GM12801 (cell line): ENCODE results near the gene TMEM179.

Source experiments
- CTCF ChIP-seq: IDR thresholded peaks from one replicate; pipeline ENCODE4 v1.5.1; 2011; ENCODE audit warnings: control low read depth; ENCODE audit not compliant: insufficient read length; ENCODE audit errors: extremely low read depth

Gene TMEM179

GRCh38 chr14:104604458-104605449 is at the start of gene TMEM179:
Gene TMEM179, minus strand, starts transcription at chr14:104604772. Its CDS starts 31 bp downstream, at chr14:104604741.
- TF ChIP-seq CTCF, result no peak

GRCh38 chr14:104654119-104654518 is 49.5 kb upstream of the TMEM179 start:
- no peak for TF ChIP-seq CTCF

- TF ChIP-seq CTCF, result no peak
These were observed 47.8 kb upstream of the TMEM179 start for GRCh38 chr14:104652386-104652785.

- TF ChIP-seq CTCF, result no peak
These were observed 47.3 kb upstream of the TMEM179 start for GRCh38 chr14:104651876-104652260.

GRCh38 chr14:104650981-104651875 is 46.7 kb upstream of the TMEM179 start:
- no peak for TF ChIP-seq CTCF

- peak; percentile 86 for TF ChIP-seq CTCF
These were observed 45.7 kb upstream of the TMEM179 start for GRCh38 chr14:104650057-104650980.
